D721Med (cell line): ENCODE data around the gene UFD1.

Source experiments
- DNase-seq: peaks from one replicate; pipeline ENCODE4 v3.0.0; 2011; ENCODE audit warnings: low spot score; ENCODE audit not compliant: insufficient read length
- FAIRE-seq: peaks from 2 replicates; lab custom pipeline; 2011; peaks lifted over from hg19 to GRCh38; lab: Jason Lieb, UNC
- CTCF ChIP-seq: IDR thresholded peaks from 2 replicates; pipeline ENCODE4 v1.5.1; 2012; ENCODE audit warnings: mild to moderate bottlenecking, control low read depth; ENCODE audit not compliant: insufficient read depth; ENCODE audit errors: missing control alignments

The UFD1 gene

GRCh38 chr22:19476023-19476422, 3.0 kb downstream of the UFD1 start:
- FAIRE-seq (no peak), DNase-seq (no peak)

DNA sequence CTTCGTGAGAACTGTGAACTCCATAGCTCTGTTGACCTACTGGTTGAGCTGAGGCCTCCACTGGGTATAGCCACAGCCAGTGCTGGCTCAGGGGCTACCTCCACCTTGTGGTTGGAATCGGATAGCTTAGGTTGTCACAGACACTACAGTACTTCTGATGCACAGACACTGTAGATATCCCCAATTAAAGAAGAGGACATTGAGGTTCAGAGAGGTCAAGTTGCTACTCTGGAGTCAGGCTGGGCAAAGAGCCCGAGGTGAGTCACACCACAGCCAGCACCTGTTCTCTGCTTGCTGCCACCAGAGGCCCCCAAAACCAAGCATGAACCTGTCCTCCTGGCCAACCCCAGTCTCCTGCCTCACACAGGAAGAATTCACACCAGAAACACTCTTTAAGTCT, 5.4 kb downstream of the UFD1 start:
- no peak for TF ChIP-seq CTCF
- FAIRE-seq (no peak), DNase-seq (no peak)

More at GRCh38 chr22:19476023-19476422, 3.0 kb downstream of the UFD1 start:
- no peak for TF ChIP-seq CTCF

DNA sequence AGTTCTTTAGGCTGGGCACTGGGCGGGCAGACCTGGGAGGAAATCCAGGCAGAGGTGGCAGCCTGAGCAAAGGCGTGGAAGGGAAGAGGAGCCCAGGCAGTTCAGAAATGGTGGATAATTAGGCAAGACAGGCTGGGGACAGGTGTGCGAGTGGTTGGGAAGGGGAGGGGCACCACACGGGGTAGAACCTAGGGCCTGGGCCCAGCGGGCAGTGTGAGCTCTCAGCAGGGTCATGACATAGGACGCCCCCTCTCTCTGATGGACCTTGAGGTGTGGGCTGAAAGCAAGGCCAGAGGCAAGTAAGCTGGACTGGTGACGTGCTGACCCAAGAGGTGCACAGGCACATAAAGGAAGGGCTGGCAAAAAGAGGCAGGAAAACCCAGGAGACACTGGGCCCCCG, 6.8 kb downstream of the UFD1 start:
- no peak for DNase-seq
- FAIRE-seq, result no peak
- TF ChIP-seq CTCF, result no peak

GRCh38 chr22:19471572-19471971, 7.4 kb downstream of the UFD1 start:
- DNase-seq (no peak), FAIRE-seq (no peak)
- no peak for TF ChIP-seq CTCF

- DNase-seq (no peak), FAIRE-seq (no peak)
- no peak for TF ChIP-seq CTCF
Observed at GRCh38 chr22:19470010-19470409, 9.0 kb downstream of the UFD1 start.

DNA sequence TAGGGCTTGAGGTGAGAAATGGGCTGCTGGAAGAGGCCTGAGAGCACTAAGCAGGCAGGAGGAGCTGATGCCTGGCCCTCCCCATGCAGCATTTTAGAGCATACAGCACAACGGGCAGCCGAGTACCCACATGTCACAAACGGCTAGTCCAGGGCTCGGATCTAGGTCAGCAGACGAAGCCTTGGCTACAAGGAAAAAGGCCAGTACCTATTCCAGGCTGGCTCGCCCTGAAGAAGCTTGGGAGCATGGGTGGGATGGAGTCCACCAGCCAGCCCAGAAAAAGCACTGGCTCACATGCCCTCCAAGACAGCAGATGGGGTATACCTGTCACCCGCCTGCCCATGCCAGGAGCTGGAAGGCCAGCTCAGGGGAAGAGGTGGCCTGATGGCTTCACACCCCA, 9.6 kb downstream of the UFD1 start:
- TF ChIP-seq CTCF, result no peak
- DNase-seq, result no peak
- no peak for FAIRE-seq

- FAIRE-seq (no peak), DNase-seq (no peak)
- no peak for TF ChIP-seq CTCF
Observed at GRCh38 chr22:19467912-19468311, 11.1 kb downstream of the UFD1 start.
